ENCODE results near the gene GRIK4.
"Not testable (repeated sequence)": the region's sequence is repeated elsewhere in the genome, so short reads cannot be mapped to it uniquely, and the experiment has no call there.

Gene GRIK4, protein sequence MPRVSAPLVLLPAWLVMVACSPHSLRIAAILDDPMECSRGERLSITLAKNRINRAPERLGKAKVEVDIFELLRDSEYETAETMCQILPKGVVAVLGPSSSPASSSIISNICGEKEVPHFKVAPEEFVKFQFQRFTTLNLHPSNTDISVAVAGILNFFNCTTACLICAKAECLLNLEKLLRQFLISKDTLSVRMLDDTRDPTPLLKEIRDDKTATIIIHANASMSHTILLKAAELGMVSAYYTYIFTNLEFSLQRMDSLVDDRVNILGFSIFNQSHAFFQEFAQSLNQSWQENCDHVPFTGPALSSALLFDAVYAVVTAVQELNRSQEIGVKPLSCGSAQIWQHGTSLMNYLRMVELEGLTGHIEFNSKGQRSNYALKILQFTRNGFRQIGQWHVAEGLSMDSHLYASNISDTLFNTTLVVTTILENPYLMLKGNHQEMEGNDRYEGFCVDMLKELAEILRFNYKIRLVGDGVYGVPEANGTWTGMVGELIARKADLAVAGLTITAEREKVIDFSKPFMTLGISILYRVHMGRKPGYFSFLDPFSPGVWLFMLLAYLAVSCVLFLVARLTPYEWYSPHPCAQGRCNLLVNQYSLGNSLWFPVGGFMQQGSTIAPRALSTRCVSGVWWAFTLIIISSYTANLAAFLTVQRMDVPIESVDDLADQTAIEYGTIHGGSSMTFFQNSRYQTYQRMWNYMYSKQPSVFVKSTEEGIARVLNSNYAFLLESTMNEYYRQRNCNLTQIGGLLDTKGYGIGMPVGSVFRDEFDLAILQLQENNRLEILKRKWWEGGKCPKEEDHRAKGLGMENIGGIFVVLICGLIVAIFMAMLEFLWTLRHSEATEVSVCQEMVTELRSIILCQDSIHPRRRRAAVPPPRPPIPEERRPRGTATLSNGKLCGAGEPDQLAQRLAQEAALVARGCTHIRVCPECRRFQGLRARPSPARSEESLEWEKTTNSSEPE

DNA sequence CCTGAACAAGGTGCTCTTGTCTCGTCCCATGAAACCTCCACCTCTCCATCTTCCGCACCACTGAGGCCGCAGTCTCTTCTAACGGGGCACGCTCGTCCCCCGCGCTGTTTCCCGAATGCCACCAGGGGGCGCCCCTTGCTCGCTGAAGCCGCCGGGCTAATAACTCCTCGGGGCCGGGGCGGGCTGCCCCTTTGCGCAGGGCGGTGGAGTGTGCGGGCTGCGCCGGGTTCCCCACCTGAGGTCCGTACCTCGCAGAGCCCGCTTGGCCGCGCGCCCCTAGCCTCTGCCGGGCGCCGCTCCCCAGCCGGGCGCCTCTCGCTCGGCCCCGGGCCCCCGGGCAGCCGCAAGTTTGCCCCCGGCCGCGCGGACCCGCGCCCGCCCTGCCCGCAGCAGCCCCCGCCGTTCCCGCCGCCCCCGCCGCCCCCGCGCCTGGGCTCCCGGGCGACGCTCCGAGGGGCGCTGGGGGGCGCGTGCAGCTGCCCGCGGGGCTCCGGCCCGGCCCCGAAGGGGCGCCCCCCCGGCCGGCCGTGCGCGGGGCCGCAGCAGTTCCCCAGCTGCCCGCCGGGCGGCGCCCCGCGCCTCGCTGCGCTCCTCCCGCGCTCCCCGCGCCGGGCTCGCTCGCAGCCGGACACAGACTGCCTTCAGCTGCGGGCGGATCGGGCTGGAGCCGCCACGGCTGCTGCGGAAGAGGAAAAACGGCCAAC is at the start of gene GRIK4:
Gene GRIK4, plus strand, starts transcription at position 633 of the 704 bp plus-strand sequence. CDS start 148,571 bp downstream, outside the sequence.
- peak; percentile 63 for DNase-seq

DNA sequence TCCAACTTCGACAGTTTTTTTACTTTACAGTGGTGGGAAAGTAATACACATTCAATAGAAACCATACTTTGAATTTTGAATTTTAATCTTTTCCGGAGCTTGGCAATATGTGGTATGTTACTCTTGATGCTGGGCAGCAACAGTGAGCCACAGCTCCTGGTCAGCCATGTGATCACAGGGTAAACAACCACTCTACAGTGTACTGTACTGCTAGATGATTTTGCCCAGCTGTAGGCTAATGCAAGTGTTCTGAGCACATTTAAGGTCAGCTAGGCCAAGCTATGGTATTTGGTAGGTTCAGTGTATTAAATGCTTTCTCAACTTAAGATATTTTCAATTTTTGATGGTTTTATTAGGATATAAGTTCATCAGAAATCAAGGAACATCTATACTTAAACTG is 48.7 kb upstream of the GRIK4 start:
- no peak for DNase-seq

DNA sequence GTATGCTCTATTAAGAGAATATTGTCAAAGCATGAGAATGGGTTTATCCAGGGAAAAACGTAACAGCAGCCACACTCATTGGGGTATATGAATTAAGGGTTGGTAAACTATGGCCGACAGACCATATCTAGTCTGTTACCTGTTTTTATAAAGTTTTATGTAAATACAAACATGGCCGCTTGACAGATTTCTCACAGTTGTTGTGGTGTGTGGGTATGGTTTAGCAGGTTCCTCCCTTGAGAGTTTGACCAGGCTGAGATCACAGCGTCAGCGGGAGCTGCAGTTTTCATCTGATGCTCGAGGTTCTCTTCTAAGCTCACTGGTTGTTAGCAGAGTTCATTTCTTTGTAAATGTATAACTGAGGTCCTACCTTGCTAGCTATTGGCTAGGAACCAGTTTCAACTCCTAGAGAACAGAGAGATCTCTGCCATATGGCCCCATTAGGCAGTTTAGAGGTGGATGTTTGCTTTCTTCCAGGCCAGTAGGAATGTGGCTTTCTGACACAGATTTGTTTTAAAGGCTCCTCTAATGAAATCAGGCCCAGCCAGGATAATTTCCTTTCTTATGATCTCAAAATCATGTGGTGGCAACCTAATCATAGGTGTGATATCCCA is 45.5 kb upstream of the GRIK4 start:
- DNase-seq: no peak

DNA sequence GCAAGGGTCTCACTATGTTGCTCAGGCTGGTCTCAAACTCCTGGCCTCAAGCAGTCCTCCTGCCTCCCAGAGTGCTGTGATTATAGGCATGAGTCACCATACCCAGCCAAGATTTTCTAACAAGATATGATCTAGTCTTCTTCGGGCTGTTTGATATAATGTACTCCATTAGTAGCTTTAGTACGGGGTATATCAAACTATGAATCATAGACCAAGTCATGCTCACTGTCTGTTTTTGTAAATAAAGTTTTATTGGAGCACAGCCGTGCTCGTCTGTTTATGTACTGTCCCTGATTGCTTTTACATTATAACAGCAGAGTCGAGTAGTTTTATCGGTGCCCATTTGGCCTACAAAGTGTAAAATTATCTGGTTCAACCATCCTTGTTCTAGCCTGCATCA is 43.9 kb upstream of the GRIK4 start:
- no peak for DNase-seq

DNA sequence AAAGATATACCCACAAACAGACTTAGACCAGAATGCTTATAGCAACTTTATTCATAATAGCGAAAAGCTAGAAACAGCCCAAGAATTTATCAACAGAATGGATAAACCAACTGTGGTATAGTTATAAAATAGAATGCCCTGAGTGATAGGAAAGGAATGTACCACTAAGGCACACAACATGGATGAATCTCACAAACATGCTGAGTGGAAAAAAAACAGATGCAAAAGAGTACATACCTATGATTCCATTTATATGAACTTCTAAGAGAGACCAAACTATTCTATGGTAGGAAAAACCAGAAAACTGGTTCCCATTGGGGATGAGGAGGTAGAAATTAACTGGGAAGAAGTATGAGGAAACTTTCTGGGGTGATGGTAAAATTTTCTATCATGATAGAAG is 40.4 kb upstream of the GRIK4 start:
- no peak for DNase-seq

DNA sequence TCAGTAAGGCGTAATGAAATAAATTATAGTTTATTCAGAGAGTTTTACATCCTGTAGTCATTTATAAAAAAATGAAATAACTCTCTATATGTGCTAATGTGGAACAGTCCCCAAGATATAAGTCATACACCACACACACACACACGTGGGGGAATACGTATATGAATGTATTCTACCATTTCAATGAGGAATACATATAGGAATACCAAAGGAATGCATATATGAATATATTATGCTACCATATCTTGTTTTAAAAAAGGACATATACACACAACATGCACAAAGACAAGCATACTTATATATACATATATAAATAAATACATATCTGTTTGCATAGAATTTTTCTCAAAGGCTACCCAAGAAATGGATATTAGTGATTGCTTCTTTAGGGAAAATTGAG is 39.6 kb upstream of the GRIK4 start:
- no peak for DNase-seq

DNA sequence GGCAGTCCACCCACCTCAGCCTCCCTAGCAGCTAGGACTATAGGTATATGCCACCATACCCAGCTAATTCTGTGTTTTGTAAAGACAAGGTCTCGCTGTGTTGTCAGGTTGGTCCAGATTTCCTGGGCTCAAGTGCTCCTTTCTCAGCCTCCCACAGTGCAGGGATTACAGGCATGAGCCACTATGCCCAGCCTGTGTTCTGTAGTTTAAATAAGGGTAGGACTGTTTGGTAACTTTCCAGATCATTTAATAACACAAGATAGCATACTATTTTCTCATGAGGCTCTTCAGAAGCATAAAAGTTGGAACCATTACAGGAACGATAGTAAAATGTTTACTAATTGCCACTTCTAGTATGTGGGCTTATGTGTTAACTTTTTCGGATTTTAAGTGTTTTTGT is 38.0 kb upstream of the GRIK4 start:
- no peak for DNase-seq

DNA sequence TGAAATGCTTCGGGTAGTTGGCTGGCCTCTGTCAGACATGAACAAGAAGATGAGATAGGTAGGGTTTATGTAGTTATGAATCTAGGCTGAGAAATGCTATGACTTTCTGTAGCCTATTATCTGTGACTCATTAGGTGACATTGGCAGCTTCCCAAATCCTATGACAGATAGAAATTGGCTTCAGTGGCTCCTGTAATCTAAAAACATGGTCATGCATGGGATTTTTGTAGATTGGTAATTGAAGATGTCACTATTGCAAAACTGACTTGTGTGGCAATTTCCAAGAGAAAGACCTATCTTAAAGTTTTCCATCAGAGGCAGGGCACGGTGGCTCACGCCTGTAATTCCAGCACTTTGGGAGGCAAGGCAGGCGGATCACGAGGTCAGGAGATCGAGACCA is 29.4 kb upstream of the GRIK4 start:
- DNase-seq: peak; percentile 2

DNA sequence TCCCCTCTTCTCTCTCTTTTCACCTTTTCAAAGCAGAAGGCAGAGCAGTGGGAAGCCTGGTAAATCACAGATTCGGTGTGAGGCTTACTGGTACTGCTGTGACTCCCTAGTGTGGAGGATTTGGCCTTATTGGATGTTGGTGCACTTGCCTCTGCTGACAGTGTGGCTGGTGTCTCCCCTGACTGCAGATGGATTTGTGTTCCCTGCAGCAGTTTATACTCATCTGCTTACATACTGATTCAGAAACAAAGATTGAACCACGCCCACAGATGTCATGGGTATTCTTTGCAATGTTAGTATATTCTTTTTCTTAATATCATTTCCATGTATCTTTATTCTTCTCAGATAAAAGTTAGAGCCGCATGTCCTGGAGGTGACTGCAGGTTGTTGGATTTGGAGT is 26.8 kb upstream of the GRIK4 start:
- DNase-seq: no peak

DNA sequence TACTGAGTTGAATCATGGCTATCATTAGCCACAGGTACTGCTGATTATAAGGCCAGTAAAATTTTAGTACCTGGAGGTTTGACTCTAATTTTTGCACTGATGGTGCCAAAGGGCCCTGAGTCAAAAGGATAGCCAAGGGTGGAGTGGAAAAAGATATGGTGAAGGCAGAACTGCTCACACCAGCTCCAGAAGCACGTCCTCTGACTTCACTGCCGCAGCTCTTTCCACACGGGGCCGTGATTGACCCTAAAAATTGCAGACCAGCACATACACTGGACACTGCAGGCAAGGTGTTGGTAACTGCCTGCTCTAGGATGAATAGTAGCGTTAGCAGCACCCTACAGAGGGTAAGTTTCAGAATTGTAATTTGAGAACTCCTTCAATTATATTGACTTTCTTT is 25.4 kb upstream of the GRIK4 start:
- no peak for DNase-seq

DNA sequence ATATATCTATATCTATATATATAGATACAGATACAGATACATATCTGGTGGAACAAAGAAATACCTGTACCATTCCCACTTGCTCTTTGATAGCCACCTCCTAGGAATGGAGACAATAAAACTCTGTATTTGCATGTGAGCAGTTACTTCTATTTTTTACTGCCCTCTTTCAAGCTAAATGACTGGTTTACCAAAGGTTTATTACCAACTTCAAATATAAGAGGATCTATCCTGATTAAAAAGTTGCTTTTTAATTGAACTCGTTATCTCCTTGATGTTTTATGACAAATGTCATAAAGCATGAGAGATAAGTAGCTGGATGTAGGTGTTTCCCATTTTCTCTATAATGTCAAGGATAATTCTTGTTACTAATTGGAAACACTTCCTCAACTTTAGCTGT is 21.7 kb upstream of the GRIK4 start:
- DNase-seq: no peak

DNA sequence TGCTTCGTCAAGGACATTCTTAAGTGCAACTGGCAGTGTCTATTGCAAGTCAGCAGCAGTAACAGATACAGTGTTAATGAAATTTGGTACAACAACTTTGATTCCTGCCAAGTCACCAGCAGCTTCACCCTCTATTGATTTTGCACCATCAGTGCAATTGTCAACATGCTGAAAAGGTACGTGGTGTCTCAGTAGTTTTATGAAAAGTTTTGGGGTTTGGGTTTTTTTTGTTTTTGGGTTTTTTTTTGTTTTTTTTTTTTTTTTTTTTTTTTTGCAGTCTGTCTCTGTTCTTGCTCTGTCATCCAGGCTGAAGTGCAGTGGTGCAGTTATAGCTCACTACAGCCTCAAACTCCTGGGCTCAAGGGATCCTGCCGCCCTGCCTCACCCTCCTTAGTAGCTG is 19.1 kb upstream of the GRIK4 start:
- DNase-seq: no peak

DNA sequence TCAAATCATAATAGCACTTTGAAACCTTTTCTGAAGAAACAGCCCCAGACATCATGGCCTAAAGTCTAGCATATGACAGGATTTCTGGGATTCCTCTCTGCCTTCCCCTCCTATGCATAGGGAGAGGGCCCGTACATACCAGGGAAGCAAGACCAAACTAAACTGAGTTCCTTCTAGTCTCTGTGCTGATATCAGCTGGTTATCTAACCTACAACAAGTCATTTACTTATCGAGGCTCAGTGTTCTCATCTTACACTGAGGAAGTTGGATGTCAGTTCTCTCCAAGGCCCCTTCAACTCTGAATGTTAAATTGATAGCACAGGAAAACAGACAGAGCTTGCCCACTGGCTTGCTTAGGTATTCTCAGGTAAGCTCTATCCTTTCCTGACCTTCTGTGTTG is 17.0 kb upstream of the GRIK4 start:
- no peak for DNase-seq

DNA sequence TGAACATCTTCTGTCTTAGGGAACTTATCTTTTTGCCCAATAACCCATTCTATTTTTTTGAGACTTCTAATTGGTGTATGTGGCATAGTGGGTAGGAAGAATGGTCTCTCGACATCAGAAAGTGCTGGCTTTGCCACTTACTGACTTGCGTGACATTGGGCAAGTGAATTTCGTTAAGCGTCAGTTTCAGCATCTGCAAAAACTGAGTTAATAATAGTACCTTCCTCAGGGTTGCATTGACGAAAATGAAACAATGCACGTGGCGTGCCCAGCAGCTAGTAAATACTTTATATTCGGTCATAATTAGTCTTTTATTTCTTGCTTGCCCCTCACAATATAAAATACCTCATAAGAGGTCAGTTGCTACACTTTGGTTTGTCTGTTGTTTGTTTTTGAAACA is 12.5 kb upstream of the GRIK4 start:
- DNase-seq: no peak

DNA sequence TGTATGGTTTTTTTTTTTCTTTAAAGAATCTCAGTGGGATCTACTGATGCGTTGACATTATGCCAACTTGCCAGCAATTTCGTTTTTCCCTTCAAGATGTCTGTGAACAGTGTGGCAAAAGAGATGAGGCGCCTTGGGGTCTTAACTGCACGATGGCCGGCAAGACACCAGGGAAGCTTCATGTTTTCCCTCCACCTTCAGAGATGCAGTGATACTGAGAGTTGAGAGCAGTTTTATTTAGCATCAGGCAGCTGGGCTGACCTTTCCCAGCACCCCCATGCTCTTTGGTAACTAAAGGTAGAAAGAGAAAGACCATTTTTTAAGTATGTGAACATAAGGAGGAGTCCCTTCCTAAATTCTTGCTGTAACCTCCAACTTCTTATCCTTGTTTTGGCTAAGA is 11.7 kb upstream of the GRIK4 start:
- DNase-seq: no peak

DNA sequence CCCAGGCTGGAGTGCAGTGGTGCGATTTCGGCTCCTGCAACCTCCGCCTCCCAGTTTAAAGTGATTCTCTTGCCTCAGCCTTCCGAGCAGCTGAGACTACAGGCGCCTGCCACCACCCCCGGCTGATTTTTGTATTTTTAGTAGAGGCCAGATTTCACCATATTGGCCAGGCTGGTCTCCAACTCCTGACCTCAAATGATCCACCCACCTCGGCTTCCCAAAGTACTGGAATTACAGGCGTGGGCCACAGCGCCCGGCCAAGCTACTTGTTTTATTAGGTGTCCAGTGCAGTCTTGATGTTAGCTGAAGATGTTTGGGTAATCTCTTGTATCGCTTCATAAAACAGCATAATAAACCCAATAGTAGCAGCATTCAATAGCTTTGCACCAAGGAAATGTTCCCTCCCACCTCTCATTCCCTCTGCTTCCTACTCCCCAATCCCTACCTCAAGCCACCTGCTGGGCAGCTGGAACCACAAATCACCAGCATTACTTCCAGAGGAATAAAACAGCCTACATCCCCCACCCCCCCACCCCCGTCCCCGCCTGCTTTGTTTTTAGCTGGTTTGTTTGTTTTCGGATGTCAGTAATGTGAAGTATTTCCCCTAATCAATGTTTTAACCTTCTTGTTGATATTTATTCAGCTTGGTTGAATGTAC is 11.0 kb upstream of the GRIK4 start:
- DNase-seq: no peak

DNA sequence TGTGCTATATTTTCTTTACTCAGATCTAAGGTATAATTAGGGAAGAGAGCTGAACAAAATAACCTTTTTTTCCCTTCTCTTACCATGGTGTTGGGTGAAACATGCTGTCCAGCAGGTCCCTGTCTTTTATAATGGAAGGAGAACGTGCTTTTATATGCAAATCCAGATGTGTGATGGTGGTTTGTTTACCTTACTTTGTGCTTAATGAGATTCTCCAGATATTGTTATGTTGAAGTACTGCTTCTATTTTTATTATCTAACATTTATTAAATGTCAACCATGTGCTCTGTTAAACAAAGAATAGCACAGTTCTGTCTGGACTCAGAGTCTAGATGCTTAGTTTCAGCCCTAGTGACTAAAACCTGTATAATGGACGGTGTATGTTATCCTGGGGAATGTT is 10.1 kb upstream of the GRIK4 start:
- no peak for DNase-seq

DNA sequence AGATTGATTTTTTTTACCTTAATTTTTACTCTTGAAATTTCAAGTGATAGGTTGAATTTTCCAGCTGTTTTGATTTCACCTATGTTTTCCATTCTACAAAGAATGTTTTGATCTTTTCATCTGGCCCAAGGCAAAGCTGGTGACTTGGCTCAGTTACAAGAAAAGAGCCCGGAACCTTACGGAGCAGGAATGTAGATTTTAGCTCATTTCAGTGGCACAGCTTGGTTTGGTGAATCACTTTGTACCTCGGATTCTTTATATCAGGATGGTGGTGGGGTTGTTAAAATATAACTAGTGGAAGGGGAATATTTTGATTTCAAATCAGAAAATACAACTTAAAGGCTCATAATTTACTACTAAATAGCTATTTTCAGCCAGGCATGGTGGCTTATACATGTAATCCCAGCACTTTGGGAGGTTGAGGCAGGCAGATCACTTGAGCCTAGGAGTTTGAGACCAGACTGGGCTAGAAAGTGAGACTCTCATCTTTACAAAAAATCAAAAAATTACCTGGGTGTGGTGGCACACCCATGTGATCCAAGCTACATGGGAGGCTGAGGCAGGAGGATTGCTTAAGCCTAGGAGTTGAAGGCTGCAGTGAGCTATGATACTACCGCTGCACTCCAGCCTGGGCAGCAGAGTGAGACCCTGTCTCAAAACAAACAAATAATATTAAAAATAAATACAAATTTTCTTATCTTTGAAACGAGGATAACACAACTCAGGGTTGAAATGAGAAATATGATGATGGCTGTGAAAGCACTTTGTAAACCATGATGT is 9.4 kb upstream of the GRIK4 start:
- no peak for DNase-seq

DNA sequence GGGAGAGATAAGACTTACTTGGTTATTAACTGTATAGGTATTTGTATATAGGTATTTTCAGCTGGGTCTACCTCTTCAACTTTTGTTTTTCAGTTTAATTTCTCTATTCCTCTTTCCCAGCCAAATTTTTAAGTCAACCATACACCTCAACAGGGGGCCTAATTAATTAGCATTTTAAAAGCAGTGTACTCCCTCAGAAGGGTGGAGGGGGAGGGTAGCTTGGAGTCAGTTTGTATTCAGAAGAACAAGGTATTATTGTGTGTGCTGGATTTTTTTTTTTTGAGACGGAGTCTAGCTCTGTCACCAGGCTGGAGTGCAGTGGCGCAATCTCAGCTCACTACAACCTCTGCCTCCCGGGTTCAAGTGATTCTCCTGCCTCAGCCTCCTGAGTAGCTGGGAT is 8.0 kb upstream of the GRIK4 start:
- DNase-seq: not testable (repeated sequence)

DNA sequence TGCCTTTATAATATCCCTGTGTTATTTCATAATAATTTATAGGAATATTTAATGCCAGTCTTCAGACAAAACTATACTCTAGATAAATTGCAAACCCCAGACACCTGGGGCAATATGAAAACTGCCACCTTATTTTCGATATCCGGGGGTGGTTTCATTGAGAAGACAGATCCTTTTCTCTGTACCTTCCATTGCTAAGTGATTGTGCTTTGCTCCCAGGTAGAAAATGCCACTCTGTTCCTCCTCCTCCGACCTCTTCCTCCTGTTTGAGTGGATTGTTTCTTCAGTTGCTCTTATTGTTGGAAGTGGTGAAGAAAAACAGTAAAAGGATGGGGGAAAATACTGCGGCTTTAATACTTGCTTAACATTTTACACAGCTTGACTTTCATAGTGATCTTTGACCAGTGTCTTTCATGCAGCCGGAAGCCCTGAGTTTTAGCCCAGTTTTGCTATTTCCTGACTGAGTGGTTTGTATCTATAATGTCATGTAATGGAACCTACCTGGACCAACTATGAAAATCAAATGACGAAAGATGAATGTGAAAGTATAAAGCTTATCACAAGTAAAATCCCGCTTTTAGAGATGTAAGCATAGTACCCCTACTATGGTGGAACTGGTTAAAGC is 5.6 kb upstream of the GRIK4 start:
- no peak for DNase-seq
